Hepatocyte (in vitro differentiated cells): Measurements from ENCODE around the gene C6. TPM values are rescaled to one million over a fixed set of nuclear protein-coding genes. Genes with fewer than 3 reads are reported as not detected.

Experiments used
- DNase-seq: peaks from one replicate; pipeline ENCODE4 v3.0.0-alpha.2; 2016; ENCODE audit warnings: low spot score
- H2AFZ ChIP-seq: fragments of 200-600 bp; sonication (generic); 2 replicates; pipeline ENCODE4 v1.6.0; 2016; ENCODE audit warnings: antibody characterized with exemption, mild to moderate bottlenecking
- H3K27ac ChIP-seq: fragments of 200-600 bp; sonication (generic); 2 replicates; pipeline ENCODE4 v1.5.1; 2016; ENCODE audit warnings: mild to moderate bottlenecking
- H3K27me3 ChIP-seq: fragments of 200-600 bp; sonication (generic); 2 replicates; pipeline ENCODE4 v1.6.1; 2016
- H3K36me3 ChIP-seq: fragments of 200-600 bp; sonication (generic); replicated peaks from 2 replicates; pipeline ENCODE4 v1.5.1; 2016; ENCODE audit warnings: low read depth; ENCODE audit not compliant: insufficient read depth
- H3K4me1 ChIP-seq: fragments of 200-600 bp; sonication (generic); 2 replicates; pipeline ENCODE4 v1.5.1; 2016; ENCODE audit warnings: mild to moderate bottlenecking, moderate library complexity; ENCODE audit not compliant: insufficient read depth
- H3K4me2 ChIP-seq: fragments of 200-600 bp; sonication (generic); 2 replicates; pipeline ENCODE4 v1.6.0; 2016
- H3K4me3 ChIP-seq: fragments of 200-600 bp; sonication (generic); 2 replicates; pipeline ENCODE4 v1.5.1; 2016; ENCODE audit warnings: mild to moderate bottlenecking
- H3K79me2 ChIP-seq: fragments of 200-600 bp; sonication (generic); 2 replicates; pipeline ENCODE4 v1.6.0; 2017; ENCODE audit warnings: mild to moderate bottlenecking
- H3K9me2 ChIP-seq: fragments of 200-600 bp; sonication (generic); replicated peaks from 2 replicates; pipeline ENCODE4 v1.6.0; 2017; ENCODE audit warnings: mild to moderate bottlenecking; ENCODE audit not compliant: insufficient read depth
- H3K9me3 ChIP-seq: fragments of 200-600 bp; sonication (generic); 2 replicates; pipeline ENCODE4 v1.5.1; 2016; ENCODE audit warnings: low read depth, mild to moderate bottlenecking
- H4K20me1 ChIP-seq: fragments of 200-600 bp; sonication (generic); 2 replicates; pipeline ENCODE4 v1.6.0; 2016; ENCODE audit warnings: mild to moderate bottlenecking; ENCODE audit not compliant: insufficient read depth, poor library complexity, severe bottlenecking
- CTCF ChIP-seq: fragments of 200-600 bp; sonication (generic); IDR thresholded peaks from 2 replicates; pipeline ENCODE4 v1.5.1; 2016; ENCODE audit warnings: antibody characterized with exemption, mild to moderate bottlenecking; ENCODE audit not compliant: poor library complexity
- EZH2 ChIP-seq: fragments of 200-600 bp; sonication (generic); IDR thresholded peaks from 2 replicates; pipeline ENCODE4 v1.6.1; 2016; ENCODE audit warnings: antibody characterized with exemption, mild to moderate bottlenecking, borderline replicate concordance
- EZH2phosphoT487 ChIP-seq: fragments of 200-600 bp; sonication (generic); IDR thresholded peaks from one replicate; pipeline ENCODE4 v1.6.1; 2018; ENCODE audit warnings: antibody characterized with exemption, mild to moderate bottlenecking, low read depth, moderate library complexity; ENCODE audit not compliant: unreplicated experiment, severe bottlenecking
- WGBS: methylation state at CpG from one replicate; pipeline ENCODE4 v1.1.6; 2016; ENCODE audit warnings: low lambda C conversion rate; ENCODE audit errors: missing lambda C conversion rate; 5-methylcytosine and 5-hydroxymethylcytosine counted together
- polyA plus RNA-seq: library from polyadenylated mRNA; unstranded; fragments of >200 nt; fragmentation: Nextera tagmentation; extraction: Ambion mirVana; gene quantifications from 2 replicates; pipeline ENCODE4 v1.2.1, GENCODE V29; 2016
- total RNA-seq: library from RNA; depleted of rRNA; stranded (reverse); fragments of >200 nt; gene quantifications from 2 replicates; pipeline ENCODE4 v1.2.3, GENCODE V29; 2014

Gene C6
- total and polyA plus RNA-seq, 2 experiments from 2014 or later = 16.2 to 37.2 TPM

- Histone ChIP-seq H3K27ac (no peak overlapping the region), H3K9me2 (no peaks in the 10 kb centered on the region), H3K4me3 (no peak overlapping the region), H3K4me1 (no peaks in the 10 kb centered on the region), H3K27me3 (no peaks in the 10 kb centered on the region), H3K36me3 (no peaks in the 10 kb centered on the region), H3K79me2 (no peaks in the 10 kb centered on the region), H3K9me3 (no peaks in the 10 kb centered on the region), H2AFZ (no peak overlapping the region), H3K4me2 (no peak overlapping the region), H4K20me1 (no peaks in the 10 kb centered on the region)
- DNase-seq = peak; percentile 10
- 67% methylated on average over 2 of the region's 2 CpGs for WGBS
- TF ChIP-seq EZH2 (no peak), EZH2phosphoT487 (peak; percentile 95), CTCF (no peak)
These were observed 37.1 kb upstream of the C6 start for GRCh38 chr5:41250351-41250987.

GRCh38 chr5:41247135-41247534 is 33.8 kb upstream of the C6 start:
- no peaks in the 10 kb centered on the region for H4K20me1 ChIP-seq
- H3K4me1 ChIP-seq = no peaks in the 10 kb centered on the region
- 75% methylated on average over 1 of the region's 1 CpG for WGBS
- no peaks in the 10 kb centered on the region for H3K79me2 ChIP-seq
- no peaks in the 10 kb centered on the region for H3K36me3 ChIP-seq
- no peak for DNase-seq
- no peak overlapping the region for H3K4me2 ChIP-seq
- no peak overlapping the region for H3K4me3 ChIP-seq
- no peaks in the 10 kb centered on the region for H3K27me3 ChIP-seq
- no peak for TF ChIP-seq EZH2phosphoT487
- no peak for TF ChIP-seq CTCF
- no peak for TF ChIP-seq EZH2
- no peak overlapping the region for H2AFZ ChIP-seq
- H3K27ac ChIP-seq = no peak overlapping the region
- no peaks in the 10 kb centered on the region for H3K9me3 ChIP-seq
- no peaks in the 10 kb centered on the region for H3K9me2 ChIP-seq

GRCh38 chr5:41246376-41246775 is 33.0 kb upstream of the C6 start:
- Histone ChIP-seq H2AFZ (no peak overlapping the region), H4K20me1 (no peaks in the 10 kb centered on the region), H3K9me3 (no peaks in the 10 kb centered on the region), H3K27me3 (no peaks in the 10 kb centered on the region), H3K79me2 (no peaks in the 10 kb centered on the region), H3K4me3 (no peak overlapping the region), H3K27ac (peak overlapping the region; percentile 24), H3K9me2 (no peaks in the 10 kb centered on the region), H3K4me1 (no peaks in the 10 kb centered on the region), H3K36me3 (no peaks in the 10 kb centered on the region), H3K4me2 (no peak overlapping the region)
- 58% methylated on average over 1 of the region's 1 CpG for WGBS
- no peak for TF ChIP-seq EZH2phosphoT487
- TF ChIP-seq EZH2 = no peak
- no peak for TF ChIP-seq CTCF
- peak; percentile 53 for DNase-seq

- Histone ChIP-seq H3K4me1 (no peaks in the 10 kb centered on the region), H3K79me2 (no peaks in the 10 kb centered on the region), H3K9me2 (no peaks in the 10 kb centered on the region), H3K9me3 (no peaks in the 10 kb centered on the region), H3K36me3 (no peaks in the 10 kb centered on the region), H3K4me2 (no peak overlapping the region), H3K27me3 (no peaks in the 10 kb centered on the region), H3K4me3 (no peak overlapping the region), H2AFZ (no peak overlapping the region), H3K27ac (no peak overlapping the region), H4K20me1 (no peaks in the 10 kb centered on the region)
- WGBS = 82% methylated on average over 1 of the region's 1 CpG
- no peak for DNase-seq
- TF ChIP-seq EZH2 (no peak), CTCF (no peak), EZH2phosphoT487 (no peak)
These were observed 30.2 kb upstream of the C6 start for GRCh38 chr5:41243558-41243957.
